Nephron progenitor cell (in vitro differentiated cells): ENCODE results near the gene FARP1.

Experiments
- DNase-seq: peaks from one replicate; pipeline ENCODE4 v3.0.0; 2021
- H3K27ac Mint-ChIP-seq: 2 replicates; pipeline ENCODE4 v1.8.0; 2021; ENCODE audit warnings: mild to moderate bottlenecking, moderate library complexity, mixed read lengths
- H3K27me3 Mint-ChIP-seq: 2 replicates; pipeline ENCODE4 v1.8.0; 2021; ENCODE audit warnings: mild to moderate bottlenecking, low read depth, mixed read lengths; ENCODE audit not compliant: poor library complexity
- H3K36me3 Mint-ChIP-seq: 2 replicates; pipeline ENCODE4 v1.8.0; 2021; ENCODE audit warnings: low read depth, mixed read lengths
- H3K4me1 Mint-ChIP-seq: 2 replicates; pipeline ENCODE4 v1.8.0; 2021; ENCODE audit warnings: mixed read lengths
- H3K4me3 Mint-ChIP-seq: 2 replicates; pipeline ENCODE4 v1.8.0; 2021; ENCODE audit warnings: mild to moderate bottlenecking, moderate library complexity, mixed read lengths
- H3K9me3 Mint-ChIP-seq: 2 replicates; pipeline ENCODE4 v1.8.0; 2021; ENCODE audit warnings: mild to moderate bottlenecking, moderate library complexity, mixed read lengths
- TF ChIP-seq, protein P1 (sequence below): fragments of 200-600 bp; sonication (generic); IDR thresholded peaks from 2 replicates; pipeline ENCODE4 v1.5.0; 2021; ENCODE audit warnings: antibody characterized with exemption

The FARP1 gene

DNA sequence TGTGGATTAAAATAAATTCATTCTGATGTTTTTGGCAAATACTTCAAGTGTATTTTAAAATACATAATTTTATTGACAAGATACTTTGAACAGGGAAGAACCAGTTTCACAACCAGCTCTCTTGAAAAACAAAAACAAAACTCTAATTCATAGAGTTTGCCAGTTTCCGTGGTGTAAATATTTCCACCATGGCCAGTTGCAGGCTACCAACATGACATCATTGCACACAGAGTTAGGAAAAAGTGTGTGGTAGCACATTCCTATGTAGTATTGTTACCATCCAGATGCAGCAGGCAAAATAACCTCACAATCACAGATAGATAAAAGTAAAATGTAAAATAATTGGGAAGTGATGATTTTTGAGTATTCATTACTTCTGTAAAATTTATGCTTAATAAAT, 41.9 kb downstream of the FARP1 start:
- Mint-ChIP-seq H3K4me3 (no peak overlapping the region), H3K9me3 (peaks cover 27% of the 10 kb centered on the region), H3K27ac (no peak overlapping the region), H3K4me1 (peaks cover 34% of the 10 kb centered on the region), H3K36me3 (peaks cover 69% of the 10 kb centered on the region), H3K27me3 (no peaks in the 10 kb centered on the region)
- DNase-seq, result no peak
- TF ChIP-seq, protein P1, sequence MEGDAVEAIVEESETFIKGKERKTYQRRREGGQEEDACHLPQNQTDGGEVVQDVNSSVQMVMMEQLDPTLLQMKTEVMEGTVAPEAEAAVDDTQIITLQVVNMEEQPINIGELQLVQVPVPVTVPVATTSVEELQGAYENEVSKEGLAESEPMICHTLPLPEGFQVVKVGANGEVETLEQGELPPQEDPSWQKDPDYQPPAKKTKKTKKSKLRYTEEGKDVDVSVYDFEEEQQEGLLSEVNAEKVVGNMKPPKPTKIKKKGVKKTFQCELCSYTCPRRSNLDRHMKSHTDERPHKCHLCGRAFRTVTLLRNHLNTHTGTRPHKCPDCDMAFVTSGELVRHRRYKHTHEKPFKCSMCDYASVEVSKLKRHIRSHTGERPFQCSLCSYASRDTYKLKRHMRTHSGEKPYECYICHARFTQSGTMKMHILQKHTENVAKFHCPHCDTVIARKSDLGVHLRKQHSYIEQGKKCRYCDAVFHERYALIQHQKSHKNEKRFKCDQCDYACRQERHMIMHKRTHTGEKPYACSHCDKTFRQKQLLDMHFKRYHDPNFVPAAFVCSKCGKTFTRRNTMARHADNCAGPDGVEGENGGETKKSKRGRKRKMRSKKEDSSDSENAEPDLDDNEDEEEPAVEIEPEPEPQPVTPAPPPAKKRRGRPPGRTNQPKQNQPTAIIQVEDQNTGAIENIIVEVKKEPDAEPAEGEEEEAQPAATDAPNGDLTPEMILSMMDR, result no peak

DNA sequence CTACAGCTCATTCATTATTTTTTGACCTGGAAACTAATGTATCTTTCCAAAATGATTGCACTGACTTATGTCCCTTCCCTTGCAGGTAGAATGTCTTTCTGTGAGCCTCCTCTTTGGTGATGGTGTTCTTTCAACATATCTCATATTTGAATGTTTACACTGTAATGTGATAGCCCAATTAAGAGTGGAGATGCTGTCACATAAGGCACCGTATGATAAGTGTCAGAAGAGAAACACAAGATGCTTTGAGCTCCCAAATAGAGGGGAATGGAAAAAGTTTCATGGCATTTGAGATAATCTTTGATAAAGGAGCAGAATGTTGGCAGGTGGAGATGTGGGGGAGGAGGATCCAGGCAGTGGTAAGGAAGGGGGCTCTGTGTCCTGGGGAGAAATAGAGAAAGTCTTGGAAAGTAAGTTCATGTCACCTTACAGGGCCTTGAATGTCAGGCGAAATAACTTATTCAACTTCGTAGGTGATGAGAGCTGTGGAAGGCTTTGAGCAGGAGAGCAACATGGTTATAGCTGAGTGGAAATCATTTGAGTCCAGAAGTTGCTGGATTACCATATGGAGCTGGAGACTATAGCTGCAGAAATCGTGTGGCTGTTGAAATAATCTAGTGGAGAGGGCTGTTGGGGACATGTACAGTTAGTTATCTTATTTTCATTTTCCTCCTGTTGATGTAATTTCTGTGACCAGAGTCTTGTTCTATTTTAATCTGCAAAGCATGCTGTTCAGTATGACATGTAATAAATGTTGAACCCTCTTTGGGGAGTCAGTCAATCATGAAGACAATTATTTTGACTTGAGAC, 44.5 kb downstream of the FARP1 start:
- TF ChIP-seq, protein P1, result no peak
- peaks cover 7% of the 10 kb centered on the region for H3K9me3 Mint-ChIP-seq
- H3K27me3 Mint-ChIP-seq, result no peaks in the 10 kb centered on the region
- H3K36me3 Mint-ChIP-seq, result peaks cover 55% of the 10 kb centered on the region
- H3K4me3 Mint-ChIP-seq, result peak overlapping the region; percentile 1
- peaks cover 47% of the 10 kb centered on the region for H3K4me1 Mint-ChIP-seq
- DNase-seq, result no peak
- H3K27ac Mint-ChIP-seq, result peak overlapping the region; percentile 2

GRCh38 chr13:98187965-98188261, 45.0 kb downstream of the FARP1 start:
- Mint-ChIP-seq H3K4me1 (peaks cover 45% of the 10 kb centered on the region), H3K4me3 (no peak overlapping the region), H3K36me3 (peaks cover 55% of the 10 kb centered on the region), H3K27ac (peak overlapping the region; percentile 2), H3K9me3 (peaks cover 6% of the 10 kb centered on the region), H3K27me3 (no peaks in the 10 kb centered on the region)
- DNase-seq, result no peak
- TF ChIP-seq, protein P1, result no peak

- no peaks in the 10 kb centered on the region for H3K27me3 Mint-ChIP-seq
- peaks cover 3% of the 10 kb centered on the region for H3K9me3 Mint-ChIP-seq
- no peak for DNase-seq
- H3K27ac Mint-ChIP-seq, result no peak overlapping the region
- H3K4me3 Mint-ChIP-seq, result no peak overlapping the region
- TF ChIP-seq, protein P1, result no peak
- H3K36me3 Mint-ChIP-seq, result peaks cover 54% of the 10 kb centered on the region
- peaks cover 43% of the 10 kb centered on the region for H3K4me1 Mint-ChIP-seq
These were observed 45.8 kb downstream of the FARP1 start for GRCh38 chr13:98188544-98189166.

DNA sequence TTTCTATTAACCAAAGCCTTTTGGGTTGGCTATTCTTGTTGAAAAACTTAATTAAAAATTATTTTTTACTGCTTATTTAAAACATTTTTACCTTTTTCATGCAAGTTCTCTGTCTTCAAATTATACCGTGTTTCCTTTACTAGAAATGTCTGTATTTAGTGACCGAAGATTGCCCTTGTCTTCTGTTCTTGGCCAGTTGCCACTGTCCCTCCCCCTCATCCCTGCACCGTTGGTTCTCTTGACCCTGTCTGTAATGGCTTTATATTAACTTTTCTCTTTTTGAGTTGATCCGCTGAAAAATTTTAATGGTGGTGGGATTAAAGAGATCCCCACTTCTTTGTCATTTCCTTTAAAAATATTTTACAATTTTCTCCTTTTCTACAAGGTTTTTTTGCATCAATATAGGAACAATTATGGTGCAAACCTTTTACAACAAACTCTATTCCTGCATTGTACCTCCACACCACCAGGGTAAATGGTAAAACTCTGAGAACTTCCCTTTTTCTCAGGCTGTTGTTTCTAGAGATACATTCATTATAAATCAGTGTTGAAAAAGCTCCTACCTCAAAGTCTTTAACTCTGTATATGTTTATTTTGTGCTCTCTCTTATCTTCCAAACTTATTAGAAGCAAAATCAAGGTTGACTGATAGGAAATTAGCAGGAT, 47.1 kb downstream of the FARP1 start:
- peak overlapping the region; percentile 19 for H3K4me3 Mint-ChIP-seq
- no peaks in the 10 kb centered on the region for H3K27me3 Mint-ChIP-seq
- no peak for DNase-seq
- TF ChIP-seq, protein P1, result no peak
- peak overlapping the region; percentile 8 for H3K27ac Mint-ChIP-seq
- H3K9me3 Mint-ChIP-seq, result peaks cover 3% of the 10 kb centered on the region
- H3K36me3 Mint-ChIP-seq, result peaks cover 46% of the 10 kb centered on the region
- peaks cover 45% of the 10 kb centered on the region for H3K4me1 Mint-ChIP-seq
